Prostate gland (tissue), 2 donors: ENCODE measurements around the gene HOXB6.

Experiments
- CTCF ChIP-seq, 4 experiments: fragments of 200-600 bp in 2 of 4; fragments of 450-650 bp in 2 of 4; sonication (generic) in 2 of 4; IDR thresholded peaks; 1 replicate in 3 of 4; 2 replicates in 1 of 4; pipeline ENCODE4 v1.5.1; 2016 to 2019; ENCODE audit warnings: antibody characterized with exemption in 4 of 4, mild to moderate bottlenecking in 2 of 4, moderate library complexity in 2 of 4
- POLR2AphosphoS5 ChIP-seq: sonication (generic); formaldehyde crosslinking; IDR thresholded peaks from one replicate; pipeline ENCODE4 v1.6.1; 2017; ENCODE audit warnings: antibody characterized with exemption

GRCh38 chr17:48601539-48602425, 3.0 kb downstream of the HOXB6 start:
- TF ChIP-seq CTCF (IDR thresholded peaks at IDR 0.05) (no peak), POLR2AphosphoS5 (no peak)
